Limb (tissue), 2 donors: ENCODE data around the gene PABPN1L.

ENCODE experiments used
- DNase-seq, 2 donors: peaks; one replicate each; pipeline ENCODE4 v3.0.0-alpha.2; 2016; ENCODE audit errors: extremely low spot score in 2 of 2

Gene PABPN1L

GRCh38 chr16:88851616-88852015 lies 14.8 kb downstream of the PABPN1L start:
- no peak for DNase-seq

GRCh38 chr16:88850531-88851199 lies 15.8 kb downstream of the PABPN1L start:
- no peak for DNase-seq

- no peak for DNase-seq
Observed at GRCh38 chr16:88848557-88848956, 17.9 kb downstream of the PABPN1L start.

GRCh38 chr16:88847654-88848053 lies 18.8 kb downstream of the PABPN1L start:
- no peak for DNase-seq

GRCh38 chr16:88846088-88846487 lies 20.4 kb downstream of the PABPN1L start:
- DNase-seq: no peak

- no peak for DNase-seq
Observed at GRCh38 chr16:88844419-88845036, 21.9 kb downstream of the PABPN1L start.

- DNase-seq: no peak
Observed at GRCh38 chr16:88843256-88843655, 23.2 kb downstream of the PABPN1L start.

GRCh38 chr16:88842806-88843205 lies 23.7 kb downstream of the PABPN1L start:
- DNase-seq: no peak

GRCh38 chr16:88842308-88842756 lies 24.1 kb downstream of the PABPN1L start:
- DNase-seq: no peak

GRCh38 chr16:88841521-88842307 lies 24.7 kb downstream of the PABPN1L start:
- no peak for DNase-seq

GRCh38 chr16:88840600-88841215 lies 25.8 kb downstream of the PABPN1L start:
- DNase-seq: no peak

GRCh38 chr16:88839745-88840599 lies 26.5 kb downstream of the PABPN1L start:
- DNase-seq: no peak

GRCh38 chr16:88839026-88839529 lies 27.4 kb downstream of the PABPN1L start:
- DNase-seq: no peak

GRCh38 chr16:88838566-88838965 lies 27.9 kb downstream of the PABPN1L start:
- no peak for DNase-seq

GRCh38 chr16:88837806-88838205 lies 28.7 kb downstream of the PABPN1L start:
- DNase-seq: no peak

GRCh38 chr16:88836791-88837190 lies 29.7 kb downstream of the PABPN1L start:
- no peak for DNase-seq

- no peak for DNase-seq
Observed at GRCh38 chr16:88835818-88836217, 30.6 kb downstream of the PABPN1L start.

- DNase-seq: no peak
Observed at GRCh38 chr16:88835383-88835782, 31.1 kb downstream of the PABPN1L start.

GRCh38 chr16:88834670-88835069 lies 31.8 kb downstream of the PABPN1L start:
- no peak for DNase-seq

GRCh38 chr16:88833086-88833485 lies 33.4 kb downstream of the PABPN1L start:
- no peak for DNase-seq

- DNase-seq: no peak
Observed at GRCh38 chr16:88831838-88832237, 34.6 kb downstream of the PABPN1L start.
